Limb (tissue), 2 donors: ENCODE measurements around the gene C19orf73.
"Not testable (repeated sequence)": the region's sequence is repeated elsewhere in the genome, so short reads cannot be mapped to it uniquely, and the experiment has no call there.

Source experiments
- DNase-seq, 2 donors: peaks; one replicate each; pipeline ENCODE4 v3.0.0-alpha.2; 2016; ENCODE audit errors: extremely low spot score in 2 of 2

Gene C19orf73

GRCh38 chr19:49123285-49123684, 4.3 kb upstream of the C19orf73 start:
- not testable (repeated sequence) for DNase-seq

GRCh38 chr19:49121841-49122240, 2.9 kb upstream of the C19orf73 start:
- DNase-seq, result not testable (repeated sequence)

GRCh38 chr19:49120868-49121267, 1.9 kb upstream of the C19orf73 start:
- DNase-seq, result no peak

- no peak for DNase-seq
Observed at GRCh38 chr19:49120325-49120683, 1.4 kb upstream of the C19orf73 start.

GRCh38 chr19:49119411-49120324, 725 bp upstream of the C19orf73 start, which contains the start of gene PPFIA3:
TSS of gene PPFIA3 (plus strand) at chr19:49119544. CDS start at chr19:49127874, 8,330 bp downstream.
- DNase-seq, result peak in 1 of 2 donors; percentile 78

- no peak for DNase-seq
Observed at GRCh38 chr19:49117677-49118564, 1.0 kb downstream of the C19orf73 start.

GRCh38 chr19:49116544-49116943, 2.4 kb downstream of the C19orf73 start:
- no peak for DNase-seq

DNA sequence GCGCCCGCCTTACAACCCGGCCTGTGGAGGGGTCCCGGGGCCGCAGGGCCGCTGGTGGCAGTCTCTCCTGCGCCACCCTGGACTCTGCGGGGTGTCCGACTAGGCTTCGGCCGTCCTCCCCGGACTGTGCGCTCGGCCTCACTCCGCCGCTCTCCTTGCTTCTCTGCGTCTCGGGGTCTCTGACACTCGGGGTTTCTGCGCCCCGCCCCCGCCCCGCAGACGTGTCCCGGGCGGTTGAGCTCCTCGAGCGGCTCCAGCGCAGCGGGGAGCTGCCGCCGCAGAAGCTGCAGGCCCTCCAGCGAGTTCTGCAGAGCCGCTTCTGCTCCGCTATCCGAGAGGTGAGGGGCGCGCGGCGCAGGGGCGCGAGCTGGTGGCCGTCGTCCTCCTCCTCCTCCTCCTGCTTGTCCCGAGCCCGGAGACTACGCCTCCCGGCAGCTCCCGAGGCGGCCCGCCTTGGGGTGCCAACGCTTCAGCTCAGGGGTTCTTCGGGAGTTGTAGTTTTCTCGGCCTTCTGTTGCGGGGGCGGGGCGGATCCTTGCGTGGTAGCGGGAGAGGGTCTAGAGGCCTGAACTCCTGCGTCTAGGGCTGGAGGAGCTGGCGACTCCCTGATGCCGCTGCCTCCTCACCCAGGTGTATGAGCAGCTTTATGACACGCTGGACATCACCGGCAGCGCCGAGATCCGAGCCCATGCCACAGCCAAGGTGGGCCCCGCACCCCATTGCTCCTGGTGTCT, 4.1 kb downstream of the C19orf73 start:
- peak; percentile 68 to 86 for DNase-seq

GRCh38 chr19:49113762-49114629, 4.9 kb downstream of the C19orf73 start, which contains the start of gene LIN7B:
TSS of gene LIN7B (plus strand) at chr19:49114370. CDS start at chr19:49114405, 35 bp downstream.
- peak; percentile 74 to 89 for DNase-seq

DNA sequence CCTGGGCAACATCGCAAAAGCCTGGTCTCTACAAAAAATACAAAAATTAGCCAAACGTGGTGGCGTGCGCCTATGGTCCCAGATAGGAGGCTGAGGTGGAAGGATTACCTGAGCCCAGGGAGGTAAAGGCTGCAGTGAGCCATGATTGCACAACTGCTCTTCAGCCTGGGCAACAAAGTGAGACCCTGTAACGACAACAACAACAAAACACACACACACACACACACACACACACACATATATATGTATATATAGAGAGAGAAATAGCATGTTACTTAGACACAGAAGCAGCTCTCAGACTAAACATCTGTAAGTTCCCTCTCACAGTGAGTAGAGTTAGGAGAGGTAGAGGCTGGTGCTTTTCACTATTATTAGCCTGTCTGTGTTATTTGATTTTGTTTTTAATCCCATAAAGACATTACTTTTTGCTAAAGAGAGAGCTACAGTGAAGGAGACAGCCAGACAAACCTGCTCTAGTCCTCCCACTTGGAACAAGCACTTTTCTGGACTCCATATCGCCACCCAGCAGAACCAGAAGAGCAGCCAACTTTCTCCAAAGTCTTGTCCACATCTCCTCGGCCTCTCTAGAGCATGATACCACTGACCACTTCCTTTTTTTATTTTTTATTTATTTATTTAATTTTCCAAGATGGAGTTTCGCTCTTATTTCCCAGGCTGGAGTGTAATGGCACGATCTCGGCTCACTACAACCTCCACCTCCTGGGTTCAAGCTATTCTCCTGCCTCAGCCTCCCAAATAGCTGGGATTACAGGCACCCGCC, 7.5 kb downstream of the C19orf73 start:
- DNase-seq, result no peak

DNA sequence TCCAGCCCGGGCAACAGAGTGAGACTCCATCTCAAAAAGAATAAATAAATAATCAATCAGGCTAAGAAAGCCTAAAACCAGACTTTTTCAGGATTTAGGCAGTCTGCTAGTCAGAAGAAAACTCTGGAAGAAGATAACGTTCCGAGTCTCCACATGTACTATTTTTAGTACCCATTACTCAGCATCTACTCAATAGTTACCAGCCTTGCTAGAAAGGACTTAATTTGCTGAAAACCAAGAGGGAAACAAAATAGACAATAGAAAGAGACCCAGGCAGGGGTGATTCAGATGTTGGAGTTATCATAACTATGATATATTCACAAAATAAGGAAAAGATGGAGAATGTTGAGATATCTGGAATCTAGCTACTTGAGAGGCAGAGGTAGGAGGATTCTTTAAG, 8.4 kb downstream of the C19orf73 start:
- no peak for DNase-seq

- no peak for DNase-seq
Observed at GRCh38 chr19:49109569-49110233, 9.2 kb downstream of the C19orf73 start.

GRCh38 chr19:49109051-49109450, 9.9 kb downstream of the C19orf73 start:
- DNase-seq, result no peak

DNA sequence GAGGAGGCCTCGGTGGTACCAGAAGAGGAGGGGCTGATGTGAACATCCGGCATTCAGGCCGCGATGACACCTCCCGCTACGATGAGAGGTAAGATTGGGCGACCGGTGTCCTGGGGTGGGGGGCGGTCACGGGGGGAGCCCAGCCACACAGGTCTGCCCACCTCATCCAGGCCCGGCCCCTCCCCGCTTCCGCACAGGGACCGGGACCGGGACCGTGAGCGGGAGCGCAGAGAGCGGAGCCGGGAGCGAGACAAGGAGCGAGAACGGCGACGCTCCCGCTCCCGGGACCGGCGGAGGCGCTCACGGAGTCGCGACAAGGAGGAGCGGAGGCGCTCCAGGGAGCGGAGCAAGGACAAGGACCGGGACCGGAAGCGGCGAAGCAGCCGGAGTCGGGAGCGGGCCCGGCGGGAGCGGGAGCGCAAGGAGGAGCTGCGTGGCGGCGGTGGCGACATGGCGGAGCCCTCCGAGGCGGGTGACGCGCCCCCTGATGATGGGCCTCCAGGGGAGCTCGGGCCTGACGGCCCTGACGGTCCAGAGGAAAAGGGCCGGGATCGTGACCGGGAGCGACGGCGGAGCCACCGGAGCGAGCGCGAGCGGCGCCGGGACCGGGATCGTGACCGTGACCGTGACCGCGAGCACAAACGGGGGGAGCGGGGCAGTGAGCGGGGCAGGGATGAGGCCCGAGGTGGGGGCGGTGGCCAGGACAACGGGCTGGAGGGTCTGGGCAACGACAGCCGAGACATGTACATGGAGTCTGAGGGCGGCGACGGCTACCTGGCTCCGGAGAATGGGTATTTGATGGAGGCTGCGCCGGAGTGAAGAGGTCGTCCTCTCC, 11.1 kb downstream of the C19orf73 start:
- no peak for DNase-seq

GRCh38 chr19:49106648-49107135, 12.3 kb downstream of the C19orf73 start:
- peak in 1 of 2 donors; percentile 68 for DNase-seq

DNA sequence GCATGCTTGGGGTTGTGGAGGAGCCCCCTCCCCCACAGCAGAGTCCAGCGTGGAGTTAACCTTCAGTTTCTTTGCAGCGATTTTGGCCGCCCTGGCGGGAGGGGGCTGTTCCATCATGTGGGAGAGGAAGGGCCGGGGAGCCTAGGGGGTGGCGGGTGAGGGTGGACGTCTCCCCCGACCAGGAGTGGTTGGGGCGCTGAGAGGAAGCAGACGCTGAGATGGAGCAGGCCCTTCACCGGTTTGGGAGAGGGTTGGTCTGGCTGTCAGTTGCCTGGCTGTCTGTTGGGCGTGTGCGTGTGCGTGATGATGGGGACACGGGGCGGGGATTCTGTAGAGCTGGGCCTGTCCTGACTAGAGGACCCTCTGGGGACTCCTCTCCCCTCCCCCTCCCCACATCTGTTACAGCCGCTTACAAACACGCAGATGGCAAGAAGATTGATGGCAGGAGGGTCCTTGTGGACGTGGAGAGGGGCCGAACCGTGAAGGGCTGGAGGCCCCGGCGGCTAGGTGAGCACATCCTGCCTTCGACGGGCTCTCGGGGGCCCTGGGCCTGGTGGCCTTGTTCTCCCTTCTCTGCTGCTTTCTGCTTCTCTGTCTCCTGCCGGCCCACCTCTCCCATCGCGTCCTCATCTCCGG, 14.6 kb downstream of the C19orf73 start:
- peak in 1 of 2 donors; percentile 69 for DNase-seq

GRCh38 chr19:49103331-49104085, 15.4 kb downstream of the C19orf73 start:
- DNase-seq, result no peak
